Panc1 (cell line): ENCODE measurements around the gene MSMB.

ENCODE experiments used
- POLR2AphosphoS5 ChIP-seq: IDR thresholded peaks from 2 replicates; pipeline ENCODE4 v1.6.1; 2012; ENCODE audit warnings: mild to moderate bottlenecking, low read depth, low read length, moderate library complexity
- TF ChIP-seq, protein P1 (sequence below): fragments of 450-650 bp; IDR thresholded peaks from 2 replicates; pipeline ENCODE4 v1.5.1; 2017; ENCODE audit warnings: mild to moderate bottlenecking
- TF ChIP-seq, protein P2 (sequence below), 2 experiments: IDR thresholded peaks; 2 replicates each; pipeline ENCODE4 v1.6.1; 2011 to 2012; ENCODE audit warnings: low read depth in 2 of 2, control low read depth in 1 of 2, low read length in 1 of 2, mild to moderate bottlenecking in 1 of 2, moderate library complexity in 1 of 2; ENCODE audit not compliant: insufficient read depth in 1 of 2

GRCh38 chr10:46040004-46040403 is 6.1 kb downstream of the MSMB start:
- TF ChIP-seq, protein P1, sequence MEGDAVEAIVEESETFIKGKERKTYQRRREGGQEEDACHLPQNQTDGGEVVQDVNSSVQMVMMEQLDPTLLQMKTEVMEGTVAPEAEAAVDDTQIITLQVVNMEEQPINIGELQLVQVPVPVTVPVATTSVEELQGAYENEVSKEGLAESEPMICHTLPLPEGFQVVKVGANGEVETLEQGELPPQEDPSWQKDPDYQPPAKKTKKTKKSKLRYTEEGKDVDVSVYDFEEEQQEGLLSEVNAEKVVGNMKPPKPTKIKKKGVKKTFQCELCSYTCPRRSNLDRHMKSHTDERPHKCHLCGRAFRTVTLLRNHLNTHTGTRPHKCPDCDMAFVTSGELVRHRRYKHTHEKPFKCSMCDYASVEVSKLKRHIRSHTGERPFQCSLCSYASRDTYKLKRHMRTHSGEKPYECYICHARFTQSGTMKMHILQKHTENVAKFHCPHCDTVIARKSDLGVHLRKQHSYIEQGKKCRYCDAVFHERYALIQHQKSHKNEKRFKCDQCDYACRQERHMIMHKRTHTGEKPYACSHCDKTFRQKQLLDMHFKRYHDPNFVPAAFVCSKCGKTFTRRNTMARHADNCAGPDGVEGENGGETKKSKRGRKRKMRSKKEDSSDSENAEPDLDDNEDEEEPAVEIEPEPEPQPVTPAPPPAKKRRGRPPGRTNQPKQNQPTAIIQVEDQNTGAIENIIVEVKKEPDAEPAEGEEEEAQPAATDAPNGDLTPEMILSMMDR: no peak
- no peak for TF ChIP-seq POLR2AphosphoS5
- TF ChIP-seq, protein P2, sequence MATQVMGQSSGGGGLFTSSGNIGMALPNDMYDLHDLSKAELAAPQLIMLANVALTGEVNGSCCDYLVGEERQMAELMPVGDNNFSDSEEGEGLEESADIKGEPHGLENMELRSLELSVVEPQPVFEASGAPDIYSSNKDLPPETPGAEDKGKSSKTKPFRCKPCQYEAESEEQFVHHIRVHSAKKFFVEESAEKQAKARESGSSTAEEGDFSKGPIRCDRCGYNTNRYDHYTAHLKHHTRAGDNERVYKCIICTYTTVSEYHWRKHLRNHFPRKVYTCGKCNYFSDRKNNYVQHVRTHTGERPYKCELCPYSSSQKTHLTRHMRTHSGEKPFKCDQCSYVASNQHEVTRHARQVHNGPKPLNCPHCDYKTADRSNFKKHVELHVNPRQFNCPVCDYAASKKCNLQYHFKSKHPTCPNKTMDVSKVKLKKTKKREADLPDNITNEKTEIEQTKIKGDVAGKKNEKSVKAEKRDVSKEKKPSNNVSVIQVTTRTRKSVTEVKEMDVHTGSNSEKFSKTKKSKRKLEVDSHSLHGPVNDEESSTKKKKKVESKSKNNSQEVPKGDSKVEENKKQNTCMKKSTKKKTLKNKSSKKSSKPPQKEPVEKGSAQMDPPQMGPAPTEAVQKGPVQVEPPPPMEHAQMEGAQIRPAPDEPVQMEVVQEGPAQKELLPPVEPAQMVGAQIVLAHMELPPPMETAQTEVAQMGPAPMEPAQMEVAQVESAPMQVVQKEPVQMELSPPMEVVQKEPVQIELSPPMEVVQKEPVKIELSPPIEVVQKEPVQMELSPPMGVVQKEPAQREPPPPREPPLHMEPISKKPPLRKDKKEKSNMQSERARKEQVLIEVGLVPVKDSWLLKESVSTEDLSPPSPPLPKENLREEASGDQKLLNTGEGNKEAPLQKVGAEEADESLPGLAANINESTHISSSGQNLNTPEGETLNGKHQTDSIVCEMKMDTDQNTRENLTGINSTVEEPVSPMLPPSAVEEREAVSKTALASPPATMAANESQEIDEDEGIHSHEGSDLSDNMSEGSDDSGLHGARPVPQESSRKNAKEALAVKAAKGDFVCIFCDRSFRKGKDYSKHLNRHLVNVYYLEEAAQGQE (IDR thresholded peaks at IDR 0.05; ENCODE audit: insufficient read depth in 1 of 2, low read depth in 2 of 2, low read length in 1 of 2): no peak
